ENCODE results near the gene NRG2. TPM values are rescaled to one million over a fixed set of nuclear protein-coding genes. Genes with fewer than 3 reads are reported as not detected.
A peak's percentile ranks its signal among the peaks of the same experiment; 100 is the strongest.

Gene NRG2
- total RNA-seq, 4 donors from 2014 or later = 0.80 TPM; not detected in 3

DNA sequence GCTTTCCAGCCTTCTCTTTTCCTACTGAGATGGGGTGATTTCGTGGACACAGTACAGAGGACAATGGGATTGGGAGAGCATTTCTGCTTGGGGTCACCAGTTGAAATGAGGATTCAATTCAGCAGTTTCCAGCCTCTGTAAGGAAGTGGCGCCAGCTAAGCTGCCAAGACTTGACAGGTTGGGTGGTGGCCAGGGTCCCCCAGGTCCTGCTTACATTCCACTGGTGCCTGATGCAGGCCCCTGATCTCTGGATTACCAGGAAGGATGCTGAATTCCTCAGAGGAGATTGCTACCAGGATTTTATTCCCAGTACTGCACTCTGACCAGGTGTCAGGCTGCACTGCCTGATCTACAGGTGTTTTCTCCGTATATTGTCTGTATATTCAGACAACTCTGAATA lies 127.8 kb downstream of the NRG2 start:
- DNase-seq = no peak
- Histone ChIP-seq H3K4me1 (no peaks in the 10 kb centered on the region), H3K36me3 (no peaks in the 10 kb centered on the region), H3K9me3 (no peaks in the 10 kb centered on the region), H3K4me3 (no peak overlapping the region), H3K27me3 (no peaks in the 10 kb centered on the region), H3K27ac (no peak overlapping the region)
- TF ChIP-seq CTCF (IDR thresholded peaks at IDR 0.05) (no peak), POLR2A (IDR thresholded peaks at IDR 0.05) (no peak)

GRCh38 chr5:139914218-139914807 lies 128.8 kb downstream of the NRG2 start:
- Histone ChIP-seq H3K4me1 (no peaks in the 10 kb centered on the region), H3K27me3 (no peaks in the 10 kb centered on the region), H3K4me3 (no peak overlapping the region), H3K9me3 (no peaks in the 10 kb centered on the region), H3K27ac (no peak overlapping the region), H3K36me3 (no peaks in the 10 kb centered on the region)
- TF ChIP-seq CTCF (IDR thresholded peaks at IDR 0.05) = no peak
- TF ChIP-seq POLR2A (IDR thresholded peaks at IDR 0.05) = no peak
- no peak for DNase-seq

DNA sequence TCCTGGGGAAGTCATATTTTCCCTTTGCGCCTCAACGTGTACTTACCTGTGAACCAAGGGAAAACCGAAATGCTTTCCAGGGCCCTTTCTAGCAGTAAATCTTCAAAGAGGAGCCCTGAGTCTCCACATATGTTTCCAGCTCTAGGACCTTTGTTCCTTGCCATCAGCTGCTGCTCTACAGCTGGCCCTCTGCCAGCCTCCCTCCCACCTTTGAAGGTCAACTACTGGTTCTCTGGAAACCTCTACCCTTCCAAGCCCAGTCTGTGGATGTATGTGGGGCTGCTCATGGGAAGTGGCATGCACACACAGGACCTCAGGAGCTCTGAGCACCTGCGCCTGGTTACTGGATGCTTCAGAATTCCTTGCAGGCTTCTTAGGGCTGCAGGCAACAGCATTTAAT lies 130.3 kb downstream of the NRG2 start:
- H3K9me3 ChIP-seq = no peaks in the 10 kb centered on the region
- no peak for DNase-seq
- H3K4me1 ChIP-seq = no peaks in the 10 kb centered on the region
- no peak overlapping the region for H3K27ac ChIP-seq
- H3K27me3 ChIP-seq = no peaks in the 10 kb centered on the region
- TF ChIP-seq POLR2A (IDR thresholded peaks at IDR 0.05) (no peak), CTCF (IDR thresholded peaks at IDR 0.05) (no peak)
- H3K36me3 ChIP-seq = no peaks in the 10 kb centered on the region
- H3K4me3 ChIP-seq = no peak overlapping the region

DNA sequence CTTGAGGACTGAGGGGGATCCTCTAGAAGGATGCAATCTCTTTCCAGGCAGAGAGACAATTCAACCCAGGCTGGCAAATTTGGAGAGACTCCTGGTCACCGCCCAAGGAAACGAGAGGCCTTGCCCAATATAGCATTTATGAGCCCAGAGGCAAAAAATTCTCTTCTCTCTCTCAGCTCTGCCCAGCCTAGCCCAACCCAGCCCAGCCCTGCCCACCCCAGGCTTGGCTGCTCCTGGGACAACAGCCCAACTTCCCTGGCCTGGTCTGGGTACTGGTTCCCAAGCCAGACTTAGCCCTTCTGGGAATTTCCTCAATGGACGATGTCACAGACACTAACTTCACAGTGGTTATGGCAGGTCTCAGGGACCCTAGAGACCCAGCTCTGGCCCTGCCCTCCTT lies 130.9 kb downstream of the NRG2 start:
- no peaks in the 10 kb centered on the region for H3K9me3 ChIP-seq
- H3K27ac ChIP-seq = no peak overlapping the region
- H3K27me3 ChIP-seq = no peaks in the 10 kb centered on the region
- no peaks in the 10 kb centered on the region for H3K4me1 ChIP-seq
- TF ChIP-seq CTCF (IDR thresholded peaks at IDR 0.05) = no peak
- TF ChIP-seq POLR2A (IDR thresholded peaks at IDR 0.05) = no peak
- no peaks in the 10 kb centered on the region for H3K36me3 ChIP-seq
- no peak for DNase-seq
- no peak overlapping the region for H3K4me3 ChIP-seq

DNA sequence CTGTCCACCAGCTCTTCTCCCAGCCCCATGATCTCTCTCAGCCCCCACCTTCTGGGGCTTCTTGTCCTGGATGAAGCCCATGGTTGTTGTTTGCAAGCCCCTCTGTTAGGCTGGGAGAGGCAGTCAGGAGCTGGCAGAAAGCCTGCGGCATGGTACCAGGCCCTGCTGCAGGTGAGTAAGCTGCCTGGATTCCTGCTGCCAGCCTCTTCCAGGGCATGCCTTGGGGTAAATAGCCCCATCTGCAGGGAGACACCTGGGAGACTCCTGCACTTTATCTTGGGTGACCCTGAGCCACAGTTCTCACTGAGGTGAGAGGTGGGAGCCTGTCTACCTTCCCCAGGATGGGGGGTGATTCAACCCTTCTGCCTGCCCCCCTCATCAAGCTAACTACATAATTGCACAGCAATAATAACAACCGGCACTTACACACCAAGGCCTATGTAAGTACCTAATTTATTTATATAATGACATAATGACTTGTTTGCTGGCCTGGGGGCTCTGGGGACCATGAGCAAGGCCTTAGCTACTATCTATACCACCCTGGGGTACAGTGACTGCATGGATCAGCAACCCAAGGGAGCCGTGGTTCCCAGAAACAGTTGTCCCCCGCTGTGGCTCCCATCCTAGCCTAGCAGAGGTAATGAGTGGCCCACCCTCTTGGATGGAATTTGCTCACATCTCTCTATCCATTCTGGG lies 131.5 kb downstream of the NRG2 start:
- no peaks in the 10 kb centered on the region for H3K4me1 ChIP-seq
- no peak overlapping the region for H3K27ac ChIP-seq
- no peak for TF ChIP-seq POLR2A (IDR thresholded peaks at IDR 0.05)
- no peaks in the 10 kb centered on the region for H3K36me3 ChIP-seq
- no peaks in the 10 kb centered on the region for H3K27me3 ChIP-seq
- peak in 1 of 3 donors; percentile 18 for DNase-seq
- no peaks in the 10 kb centered on the region for H3K9me3 ChIP-seq
- H3K4me3 ChIP-seq = no peak overlapping the region

DNA sequence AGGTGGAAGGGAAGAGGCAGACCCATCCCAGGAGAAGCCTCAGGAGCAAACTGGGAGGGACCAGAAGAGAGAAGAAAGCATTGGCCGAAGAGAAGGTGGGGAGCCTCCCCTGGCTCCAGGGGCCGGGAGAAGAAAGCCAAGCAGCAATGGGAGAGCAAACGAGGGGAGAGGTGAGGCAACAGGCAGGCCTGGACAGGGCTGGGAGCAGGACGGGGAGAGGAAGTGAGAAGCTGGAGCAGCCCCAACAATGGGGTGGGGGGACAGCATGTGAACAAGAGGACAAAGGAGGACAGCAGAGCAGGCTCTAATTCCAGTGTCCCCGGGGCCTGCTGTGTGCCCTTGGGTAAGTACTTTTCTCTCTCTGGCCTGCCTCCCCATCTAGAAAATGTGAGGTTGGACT lies 132.2 kb downstream of the NRG2 start:
- Histone ChIP-seq H3K4me3 (no peak overlapping the region), H3K9me3 (no peaks in the 10 kb centered on the region), H3K36me3 (no peaks in the 10 kb centered on the region), H3K27ac (no peak overlapping the region), H3K27me3 (no peaks in the 10 kb centered on the region), H3K4me1 (no peaks in the 10 kb centered on the region)
- peak in 1 of 3 donors; percentile 13 for DNase-seq
- no peak for TF ChIP-seq CTCF (IDR thresholded peaks at IDR 0.05)
